Measurements from ENCODE around the gene API5. TPM values are rescaled to one million over a fixed set of nuclear protein-coding genes. Genes with fewer than 3 reads are reported as not detected.

The API5 gene
- total and polyA plus RNA-seq, 10 donors = 28.2 to 110 (median 80.5) TPM

- Histone ChIP-seq H3K27ac (peak within 1 kb of the TSS; percentile 88 to 97 (median 92)), H3K4me1 (peaks cover 22 to 54% (median 34%) of the 10 kb centered on the region in 6 donors), H3K4me3 (peak within 1 kb of the TSS; percentile 82 to 97 (median 96)), H3K27me3 (replicated peaks in 1 of 7) (no peaks in the 10 kb centered on the region), H3K9me3 (no peaks in the 10 kb centered on the region), H3K36me3 (peaks cover 0 to 9% (median 0%) of the 10 kb centered on the region in 6 donors)
- 0 to 1% (median 1%) methylated on average over 30 to 58 of the region's 58 CpGs for WGBS, 5 donors
- intact Hi-C loops (cut with DNase I; ENCODE audit: low total_unique reads) = no loop called here
- TF ChIP-seq CTCF (IDR thresholded peaks at IDR 0.05 in 8 of 11, conservative IDR thresholded peaks at IDR 0.05 in 3 of 11) = peak in 1 of 11 experiments; percentile 18
- peak in 2 of 3 donors; percentile 22 to 47 for TF ChIP-seq POLR2A (IDR thresholded peaks at IDR 0.05)
- peak; percentile 94 to 98 (median 96) for TF ChIP-seq POLR2AphosphoS5 (IDR thresholded peaks at IDR 0.05)
- DNase-seq = peak; percentile 99
Observed at GRCh38 chr11:43358801-43359421, 47.1 kb downstream of the API5 start, which contains the start of gene TTC17. TSS of gene TTC17 (plus strand) at chr11:43358920. CDS start at chr11:43358955, 35 bp downstream.

- intact Hi-C loops (cut with DNase I; ENCODE audit: low total_unique reads) = no loop called here
- 0 to 1% (median 0%) methylated on average over 8 to 14 of the region's 14 CpGs for WGBS, 5 donors
- TF ChIP-seq POLR2A (IDR thresholded peaks at IDR 0.05) (no peak), CTCF (IDR thresholded peaks at IDR 0.05 in 8 of 11, conservative IDR thresholded peaks at IDR 0.05 in 3 of 11) (no peak), POLR2AphosphoS5 (IDR thresholded peaks at IDR 0.05) (no peak)
- Histone ChIP-seq H3K27ac (peak overlapping the region; percentile 88 to 97 (median 92)), H3K9me3 (no peaks in the 10 kb centered on the region), H3K4me1 (peaks cover 22 to 55% (median 34%) of the 10 kb centered on the region in 6 donors), H3K4me3 (peak overlapping the region; percentile 82 to 97 (median 96)), H3K27me3 (replicated peaks in 1 of 7) (no peaks in the 10 kb centered on the region), H3K36me3 (peaks cover 0 to 9% (median 0%) of the 10 kb centered on the region in 6 donors)
- no peak for DNase-seq
Observed at GRCh38 chr11:43359422-43359818, 47.6 kb downstream of the API5 start.

GRCh38 chr11:43360361-43361032, 48.7 kb downstream of the API5 start:
- TF ChIP-seq POLR2AphosphoS5 (IDR thresholded peaks at IDR 0.05) (no peak), POLR2A (IDR thresholded peaks at IDR 0.05) (no peak), CTCF (IDR thresholded peaks at IDR 0.05 in 8 of 11, conservative IDR thresholded peaks at IDR 0.05 in 3 of 11) (no peak)
- DNase-seq = no peak
- Histone ChIP-seq H3K9me3 (no peaks in the 10 kb centered on the region), H3K4me3 (peak overlapping the region in 4 of 8 donors; percentile 86 to 97 (median 95)), H3K27ac (peak overlapping the region in 3 of 8 donors; percentile 95 to 97 (median 96)), H3K4me1 (peaks cover 22 to 65% (median 35%) of the 10 kb centered on the region in 6 donors), H3K27me3 (replicated peaks in 1 of 7) (no peaks in the 10 kb centered on the region), H3K36me3 (peaks cover 0 to 18% (median 6%) of the 10 kb centered on the region in 6 donors)
- WGBS, 5 donors = 19 to 36% (median 29%) methylated on average over 1 of the region's 1 CpG
- intact Hi-C loops (cut with DNase I; ENCODE audit: low total_unique reads) = no loop called here

GRCh38 chr11:43366677-43367076, 54.9 kb downstream of the API5 start:
- DNase-seq = no peak
- intact Hi-C loops (cut with DNase I; ENCODE audit: low total_unique reads) = no loop called here
- H3K27me3 ChIP-seq (replicated peaks in 1 of 7) = no peaks in the 10 kb centered on the region
- peaks cover 0 to 71% (median 22%) of the 10 kb centered on the region in 6 donors for H3K4me1 ChIP-seq
- H3K9me3 ChIP-seq = no peaks in the 10 kb centered on the region
- WGBS, 5 donors = 71 to 85% (median 83%) methylated on average over 5 of the region's 5 CpGs
- H3K36me3 ChIP-seq = peaks cover 0 to 47% (median 13%) of the 10 kb centered on the region in 6 donors
- H3K27ac ChIP-seq = no peak overlapping the region
- no peak overlapping the region for H3K4me3 ChIP-seq
- TF ChIP-seq POLR2AphosphoS5 (IDR thresholded peaks at IDR 0.05) (no peak), POLR2A (IDR thresholded peaks at IDR 0.05) (no peak), CTCF (IDR thresholded peaks at IDR 0.05 in 8 of 11, conservative IDR thresholded peaks at IDR 0.05 in 3 of 11) (no peak)
